Stimulated activated CD8-positive, alpha-beta memory T cell treated with anti-CD3 and anti-CD28 coated beads, Interleukin-12 subunit alpha, Interleukin-12 subunit beta, amount 100 ng/mL, for 24 hours (primary cell): ENCODE data around the gene HAUS7.

Experiments
- DNase-seq: peaks from one replicate; pipeline ENCODE4 v3.0.0-alpha.2; 2020; ENCODE audit errors: extremely low read depth

Gene HAUS7

GRCh38 chrX:153476666-153477363, 6.4 kb upstream of the HAUS7 start:
- DNase-seq = no peak

GRCh38 chrX:153475751-153476281, 5.4 kb upstream of the HAUS7 start:
- no peak for DNase-seq

- no peak for DNase-seq
Measured at GRCh38 chrX:153475271-153475670, 4.9 kb upstream of the HAUS7 start.

GRCh38 chrX:153474718-153475117, 4.3 kb upstream of the HAUS7 start:
- no peak for DNase-seq

GRCh38 chrX:153474266-153474665, 3.9 kb upstream of the HAUS7 start:
- DNase-seq = no peak

GRCh38 chrX:153473126-153473525, 2.8 kb upstream of the HAUS7 start:
- no peak for DNase-seq

GRCh38 chrX:153471663-153472280, 1.4 kb upstream of the HAUS7 start:
- DNase-seq = no peak

- no peak for DNase-seq
Measured at GRCh38 chrX:153469811-153470410, 465 bp downstream of the HAUS7 start.

GRCh38 chrX:153468008-153468580, 2.3 kb downstream of the HAUS7 start:
- DNase-seq = no peak

GRCh38 chrX:153465691-153466380, 4.5 kb downstream of the HAUS7 start:
- no peak for DNase-seq

GRCh38 chrX:153464116-153464515, 6.3 kb downstream of the HAUS7 start:
- DNase-seq = no peak

GRCh38 chrX:153463556-153463955, 6.8 kb downstream of the HAUS7 start:
- no peak for DNase-seq

- no peak for DNase-seq
Measured at GRCh38 chrX:153463031-153463430, 7.3 kb downstream of the HAUS7 start.

GRCh38 chrX:153462291-153462690, 8.1 kb downstream of the HAUS7 start:
- DNase-seq = no peak

- no peak for DNase-seq
Measured at GRCh38 chrX:153460826-153461225, 9.6 kb downstream of the HAUS7 start.

GRCh38 chrX:153459986-153460385, 10.4 kb downstream of the HAUS7 start:
- DNase-seq = no peak

GRCh38 chrX:153458476-153458875, 11.9 kb downstream of the HAUS7 start:
- no peak for DNase-seq

- no peak for DNase-seq
Measured at GRCh38 chrX:153457827-153458466, 12.4 kb downstream of the HAUS7 start.

- DNase-seq = no peak
Measured at GRCh38 chrX:153457136-153457825, 13.1 kb downstream of the HAUS7 start.

- DNase-seq = no peak
Measured at GRCh38 chrX:153456704-153457103, 13.7 kb downstream of the HAUS7 start.

- no peak for DNase-seq
Measured at GRCh38 chrX:153456161-153456560, 14.2 kb downstream of the HAUS7 start.
